CD14-positive monocyte (primary cell): Measurements from ENCODE around the gene RALB. TPM values are rescaled to one million over a fixed set of nuclear protein-coding genes. Genes with fewer than 3 reads are reported as not detected.

Experiments
- DNase-seq, 3 donors: peaks; one replicate each; pipeline ENCODE4 v3.0.0-alpha.2; 2011 to 2022
- H2AFZ ChIP-seq: 2 replicates; pipeline ENCODE4 v1.6.0; 2012; ENCODE audit warnings: mild to moderate bottlenecking, low read depth, low read length, inconsistent platforms; ENCODE audit not compliant: insufficient read depth, poor library complexity, severe bottlenecking
- H3K27ac ChIP-seq, 2 donors: 1 replicate in 1 of 2; 2 replicates in 1 of 2; pipeline ENCODE4 v1.5.1; 2012 to 2013; ENCODE audit warnings: low read length in 2 of 2, control low read depth in 1 of 2, inconsistent platforms in 1 of 2, low read depth in 1 of 2, mild to moderate bottlenecking in 1 of 2
- H3K27me3 ChIP-seq, 2 donors: one replicate each; pipeline versions ENCODE4 v1.6.0 to v1.6.1; 2011 to 2013; ENCODE audit warnings: low read length in 2 of 2; ENCODE audit not compliant: control insufficient read depth in 2 of 2, insufficient read depth in 2 of 2
- H3K36me3 ChIP-seq, 2 donors: replicated peaks in 1 of 2; 1 replicate in 1 of 2; 2 replicates in 1 of 2; pipeline versions ENCODE4 v1.5.1 to v1.6.1; 2012 to 2013; ENCODE audit warnings: low read length in 2 of 2, control low read depth in 1 of 2, inconsistent platforms in 1 of 2, mild to moderate bottlenecking in 1 of 2; ENCODE audit not compliant: insufficient read depth in 2 of 2, control insufficient read depth in 1 of 2
- H3K4me1 ChIP-seq, 2 donors: 1 replicate in 1 of 2; 2 replicates in 1 of 2; pipeline versions ENCODE4 v1.5.1 to v1.6.1; 2012 to 2013; ENCODE audit warnings: low read length in 2 of 2, control low read depth in 1 of 2, inconsistent platforms in 1 of 2, mild to moderate bottlenecking in 1 of 2, moderate library complexity in 1 of 2; ENCODE audit not compliant: insufficient read depth in 2 of 2, control insufficient read depth in 1 of 2
- H3K4me2 ChIP-seq: replicated peaks from 2 replicates; pipeline ENCODE3; 2012; ENCODE audit warnings: low read length, moderate library complexity, mild to moderate bottlenecking; ENCODE audit not compliant: poor library complexity, severe bottlenecking; ENCODE audit errors: extremely low read depth
- H3K4me3 ChIP-seq, 3 experiments: fragments of 200-600 bp in 1 of 3; sonication (generic) in 1 of 3; replicated peaks in 1 of 3; 1 replicate in 2 of 3; 2 replicates in 1 of 3; pipeline ENCODE4 v1.5.1; 2011 to 2013; ENCODE audit warnings: low read length in 3 of 3, mild to moderate bottlenecking in 3 of 3, control low read depth in 2 of 3, low read depth in 2 of 3, inconsistent platforms in 1 of 3, moderate library complexity in 1 of 3
- H3K79me2 ChIP-seq: 2 replicates; pipeline ENCODE4 v1.6.0; 2012; ENCODE audit warnings: mild to moderate bottlenecking, control low read depth, inconsistent platforms, low read length, moderate library complexity; ENCODE audit not compliant: insufficient read depth
- H3K9ac ChIP-seq: 2 replicates; pipeline ENCODE4 v1.6.0; 2017; ENCODE audit warnings: low read length, mild to moderate bottlenecking; ENCODE audit not compliant: insufficient read depth, poor library complexity, severe bottlenecking
- H3K9me3 ChIP-seq, 2 donors: replicated peaks in 1 of 2; 1 replicate in 1 of 2; 2 replicates in 1 of 2; pipeline versions ENCODE4 v1.5.1 to v1.6.1; 2012 to 2013; ENCODE audit warnings: low read length in 2 of 2, control low read depth in 1 of 2; ENCODE audit not compliant: control insufficient read depth in 1 of 2, insufficient read depth in 1 of 2
- H4K20me1 ChIP-seq: 2 replicates; pipeline ENCODE4 v1.6.0; 2012; ENCODE audit warnings: mild to moderate bottlenecking, low read length, control low read depth, moderate library complexity; ENCODE audit not compliant: insufficient read depth
- H3K27ac Mint-ChIP-seq, 7 donors: one replicate each; pipeline ENCODE4 v1.8.0; 2020; ENCODE audit warnings: mild to moderate bottlenecking in 7 of 7, mixed read lengths in 7 of 7, moderate library complexity in 6 of 7, inconsistent platforms in 2 of 7
- H3K27me3 Mint-ChIP-seq, 3 donors: one replicate each; pipeline ENCODE4 v1.8.0; 2021 to 2022; ENCODE audit warnings: low read depth in 3 of 3, mild to moderate bottlenecking in 3 of 3, mixed read lengths in 3 of 3, moderate library complexity in 3 of 3, inconsistent platforms in 1 of 3
- H3K36me3 Mint-ChIP-seq, 2 donors: one replicate each; pipeline ENCODE4 v1.8.0; 2020; ENCODE audit warnings: mixed read lengths in 2 of 2, inconsistent platforms in 1 of 2, mild to moderate bottlenecking in 1 of 2
- H3K4me1 Mint-ChIP-seq: one replicate; pipeline ENCODE4 v1.8.0; 2020; ENCODE audit warnings: mild to moderate bottlenecking, mixed read lengths
- H3K4me3 Mint-ChIP-seq, 2 donors: one replicate each; pipeline ENCODE4 v1.8.0; 2020; ENCODE audit warnings: mild to moderate bottlenecking in 2 of 2, mixed read lengths in 2 of 2, moderate library complexity in 1 of 2
- H3K9me3 Mint-ChIP-seq, 7 donors: one replicate each; pipeline ENCODE4 v1.8.0; 2020 to 2022; ENCODE audit warnings: mixed read lengths in 7 of 7, mild to moderate bottlenecking in 6 of 7, moderate library complexity in 6 of 7, inconsistent platforms in 2 of 7
- CTCF ChIP-seq: fragments of 200-600 bp; IDR thresholded peaks from one replicate; pipeline ENCODE4 v1.8.0; 2022; ENCODE audit warnings: antibody characterized with exemption, mild to moderate bottlenecking
- WGBS: methylation state at CpG from one replicate; pipeline ENCODE4 v1.1.5; 2013; ENCODE audit warnings: missing lambda C conversion rate; ENCODE audit not compliant: insufficient coverage; 5-methylcytosine and 5-hydroxymethylcytosine counted together
- intact Hi-C, 2 donors: fragments of 100-400 bp; cut with micrococcal nuclease; formaldehyde crosslinking; loops; one replicate each; pipeline versions ENCODE4 v1.15.0 to v1.15.1; 2023
- polyA plus RNA-seq, 3 donors: library from polyadenylated mRNA; depleted of rRNA in 1 of 3; unstranded in 2 of 3; stranded (reverse) in 1 of 3; fragments of 300-500 nt in 2 of 3; fragments of >200 nt in 1 of 3; fragmentation: Illumina TruSeq in 2 of 3; gene quantifications; 1 replicate in 2 of 3; 2 replicates in 1 of 3; pipeline ENCODE4 v1.2.3, GENCODE V29; 2012 to 2021

RALB gene
- polyA plus RNA-seq, 3 donors, result 57.2 to 163 (median 139) TPM

GRCh38 chr2:120299004-120299403 lies 46.4 kb downstream of the RALB start:
- H3K36me3 Mint-ChIP-seq, result peaks cover 72 to 81% of the 10 kb centered on the region in 2 donors

GRCh38 chr2:120299561-120299960 lies 46.9 kb downstream of the RALB start:
- no peaks in the 10 kb centered on the region for H3K79me2 ChIP-seq
- intact Hi-C loops, result no loop called here

More at GRCh38 chr2:120299004-120299403, 46.4 kb downstream of the RALB start:
- Histone ChIP-seq H3K27me3 (no peaks in the 10 kb centered on the region), H3K9ac (no peak overlapping the region), H2AFZ (no peak overlapping the region), H4K20me1 (peaks cover 7% of the 10 kb centered on the region), H3K4me2 (no peak overlapping the region), H3K36me3 (peaks cover 57 to 93% of the 10 kb centered on the region in 2 donors), H3K4me3 (no peak overlapping the region), H3K9me3 (no peaks in the 10 kb centered on the region), H3K79me2 (no peaks in the 10 kb centered on the region), H3K4me1 (peaks cover 0 to 5% of the 10 kb centered on the region in 2 donors), H3K27ac (no peak overlapping the region)
- Mint-ChIP-seq H3K27me3 (peaks cover 0 to 3% (median 0%) of the 10 kb centered on the region in 3 donors), H3K27ac (peak overlapping the region in 1 of 7 donors; percentile 12), H3K4me3 (no peak overlapping the region), H3K4me1 (peaks cover 16% of the 10 kb centered on the region), H3K9me3 (no peaks in the 10 kb centered on the region)
- no peak for DNase-seq
- no peak for TF ChIP-seq CTCF
- WGBS, result 98% methylated on average over 5 of the region's 9 CpGs
- intact Hi-C loops, result no loop called here

More at GRCh38 chr2:120299561-120299960, 46.9 kb downstream of the RALB start:
- WGBS, result 95% methylated on average over 6 of the region's 6 CpGs
- no peak overlapping the region for H3K27ac Mint-ChIP-seq
- H3K27me3 ChIP-seq, result no peaks in the 10 kb centered on the region
- peaks cover 0 to 5% of the 10 kb centered on the region in 2 donors for H3K4me1 ChIP-seq
- no peak overlapping the region for H3K4me2 ChIP-seq
- H3K36me3 ChIP-seq, result peaks cover 52 to 88% of the 10 kb centered on the region in 2 donors
- no peak for DNase-seq
- H3K4me1 Mint-ChIP-seq, result peaks cover 16% of the 10 kb centered on the region
- TF ChIP-seq CTCF, result no peak
- peaks cover 67 to 75% of the 10 kb centered on the region in 2 donors for H3K36me3 Mint-ChIP-seq
- peaks cover 0 to 3% (median 0%) of the 10 kb centered on the region in 3 donors for H3K27me3 Mint-ChIP-seq
- H3K27ac ChIP-seq, result no peak overlapping the region
- no peak overlapping the region for H3K4me3 Mint-ChIP-seq
- H4K20me1 ChIP-seq, result peaks cover 7% of the 10 kb centered on the region
- no peak overlapping the region for H3K9ac ChIP-seq
- no peak overlapping the region for H3K4me3 ChIP-seq
- no peaks in the 10 kb centered on the region for H3K9me3 ChIP-seq
- H3K9me3 Mint-ChIP-seq, result no peaks in the 10 kb centered on the region
- H2AFZ ChIP-seq, result no peak overlapping the region
